OCI-LY1 (cell line): ENCODE results near the gene TRIM28.

ENCODE experiments used
- EZH2 ChIP-seq: fragments of 200-600 bp; sonication (generic), shearing (Covaris generic); IDR thresholded peaks from 2 replicates; pipeline ENCODE4 v1.8.0; 2017; ENCODE audit warnings: borderline replicate concordance, mixed run types, mild to moderate bottlenecking, antibody characterized with exemption, low read length, moderate library complexity, mixed read lengths
- TF ChIP-seq, protein P1 (sequence below): fragments of 200-600 bp; sonication (generic), shearing (Covaris generic); IDR thresholded peaks from 2 replicates; pipeline ENCODE4 v1.5.1; 2017; ENCODE audit warnings: mild to moderate bottlenecking, antibody characterized with exemption, low read length, moderate library complexity, mixed read lengths

DNA sequence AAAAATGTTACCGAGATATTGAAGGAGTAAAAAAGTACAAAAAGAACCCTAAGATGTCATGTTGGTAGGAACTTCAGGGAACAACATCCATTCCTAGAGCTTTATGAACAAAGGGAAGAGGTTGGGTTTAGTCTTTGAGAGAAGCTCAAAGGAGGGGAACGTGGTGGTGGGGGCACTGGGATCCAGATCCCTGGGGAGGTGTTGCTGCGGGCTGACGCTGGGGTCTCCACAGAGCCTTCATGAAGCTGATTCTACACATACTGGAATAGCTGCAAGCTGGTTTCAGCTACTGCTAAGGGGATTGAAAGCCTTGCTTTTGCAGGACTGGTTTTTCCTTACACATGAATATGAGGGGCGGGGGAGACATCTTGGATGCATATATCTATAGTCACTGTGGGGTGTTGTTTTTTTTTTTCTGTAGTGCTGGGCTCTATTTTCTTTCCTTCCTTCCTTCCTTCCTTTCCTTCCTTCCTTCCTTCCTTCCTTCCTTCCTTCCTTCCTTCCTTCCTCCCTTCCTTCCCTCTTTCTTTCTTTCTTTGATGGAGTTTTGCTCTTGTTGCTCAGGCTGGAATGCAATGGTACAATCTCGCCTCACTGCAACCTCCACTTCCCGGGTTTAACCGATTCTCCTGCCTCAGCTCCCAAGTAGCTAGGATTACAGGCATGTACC lies 35.7 kb downstream of the TRIM28 start:
- TF ChIP-seq, protein P1, sequence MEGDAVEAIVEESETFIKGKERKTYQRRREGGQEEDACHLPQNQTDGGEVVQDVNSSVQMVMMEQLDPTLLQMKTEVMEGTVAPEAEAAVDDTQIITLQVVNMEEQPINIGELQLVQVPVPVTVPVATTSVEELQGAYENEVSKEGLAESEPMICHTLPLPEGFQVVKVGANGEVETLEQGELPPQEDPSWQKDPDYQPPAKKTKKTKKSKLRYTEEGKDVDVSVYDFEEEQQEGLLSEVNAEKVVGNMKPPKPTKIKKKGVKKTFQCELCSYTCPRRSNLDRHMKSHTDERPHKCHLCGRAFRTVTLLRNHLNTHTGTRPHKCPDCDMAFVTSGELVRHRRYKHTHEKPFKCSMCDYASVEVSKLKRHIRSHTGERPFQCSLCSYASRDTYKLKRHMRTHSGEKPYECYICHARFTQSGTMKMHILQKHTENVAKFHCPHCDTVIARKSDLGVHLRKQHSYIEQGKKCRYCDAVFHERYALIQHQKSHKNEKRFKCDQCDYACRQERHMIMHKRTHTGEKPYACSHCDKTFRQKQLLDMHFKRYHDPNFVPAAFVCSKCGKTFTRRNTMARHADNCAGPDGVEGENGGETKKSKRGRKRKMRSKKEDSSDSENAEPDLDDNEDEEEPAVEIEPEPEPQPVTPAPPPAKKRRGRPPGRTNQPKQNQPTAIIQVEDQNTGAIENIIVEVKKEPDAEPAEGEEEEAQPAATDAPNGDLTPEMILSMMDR = no peak
- TF ChIP-seq EZH2 = no peak
